Cerebellar cortex (tissue), 1 donor: ENCODE data around the gene VPS8.
"Not testable (repeated sequence)": the region's sequence is repeated elsewhere in the genome, so short reads cannot be mapped to it uniquely, and the experiment has no call there.

Source experiments
- DNase-seq: peaks from one replicate; pipeline ENCODE4 v3.0.0-alpha.2; 2015; ENCODE audit warnings: low spot score

The VPS8 gene

DNA sequence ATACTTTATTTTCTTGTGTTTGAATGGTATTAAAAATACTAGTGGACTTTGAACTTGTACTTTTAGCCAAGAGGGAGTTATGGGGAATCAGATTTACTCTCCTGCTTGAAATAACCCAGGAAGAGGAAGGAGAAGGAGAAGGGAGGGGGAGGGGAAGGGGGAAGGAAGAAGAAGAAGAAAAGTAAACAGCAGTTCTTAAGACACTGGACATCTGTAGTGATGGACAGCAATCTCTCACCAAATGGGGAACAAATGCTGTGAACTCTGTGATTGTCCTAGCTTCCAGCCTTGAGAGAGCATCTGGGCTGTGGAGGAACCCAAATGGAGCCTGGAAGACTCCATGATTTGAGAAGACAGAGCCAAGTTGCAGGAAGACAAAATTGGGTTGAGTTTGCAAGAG, 52.0 kb downstream of the VPS8 start:
- no peak for DNase-seq

GRCh38 chr3:184868477-184868876, 56.5 kb downstream of the VPS8 start:
- no peak for DNase-seq

- DNase-seq: no peak
Measured at GRCh38 chr3:184872200-184872599, 60.2 kb downstream of the VPS8 start.

GRCh38 chr3:184873141-184873540, 61.2 kb downstream of the VPS8 start:
- no peak for DNase-seq

GRCh38 chr3:184874709-184875644, 63.0 kb downstream of the VPS8 start:
- DNase-seq: peak; percentile 58

- no peak for DNase-seq
Measured at GRCh38 chr3:184880276-184881019, 68.5 kb downstream of the VPS8 start.

GRCh38 chr3:184884359-184885017, 72.5 kb downstream of the VPS8 start:
- no peak for DNase-seq

DNA sequence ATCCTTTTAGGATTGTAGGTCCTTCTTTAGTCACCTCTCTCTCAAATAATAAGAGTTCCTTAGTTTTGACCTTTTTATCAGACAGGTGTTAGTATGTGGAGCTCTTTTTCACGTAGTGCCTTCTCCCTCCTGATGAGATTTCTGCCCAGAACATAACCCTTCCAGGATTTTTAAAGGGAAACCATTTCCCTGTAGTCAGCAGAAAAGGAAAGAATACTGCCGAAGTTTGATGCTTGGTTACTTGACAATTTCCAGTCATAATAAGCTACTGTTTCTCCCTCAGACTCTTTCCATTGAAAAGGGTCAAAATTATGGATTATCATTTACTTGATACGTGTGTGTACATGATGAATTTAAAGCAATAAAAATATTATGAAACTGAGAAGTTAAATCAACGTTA, 73.1 kb downstream of the VPS8 start:
- no peak for DNase-seq

DNA sequence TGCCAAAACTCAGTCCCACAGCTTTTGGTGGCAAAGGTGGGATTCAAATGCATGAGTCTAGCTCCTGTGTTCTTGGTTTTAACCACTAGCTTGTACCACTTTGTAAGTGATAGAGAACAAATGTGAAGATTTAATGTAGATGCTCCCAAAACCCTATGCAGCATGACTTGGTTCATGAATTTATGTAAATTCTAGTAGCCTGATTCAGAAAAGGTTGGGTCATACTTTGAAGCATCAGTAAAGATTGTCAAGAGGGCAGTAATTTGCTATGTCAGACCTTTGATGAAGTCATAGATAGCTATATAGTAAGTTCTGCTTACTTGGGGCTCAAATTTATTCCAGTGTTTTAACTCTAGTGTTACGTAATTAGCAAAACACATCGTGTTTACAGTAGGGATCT, 75.6 kb downstream of the VPS8 start:
- DNase-seq: no peak

DNA sequence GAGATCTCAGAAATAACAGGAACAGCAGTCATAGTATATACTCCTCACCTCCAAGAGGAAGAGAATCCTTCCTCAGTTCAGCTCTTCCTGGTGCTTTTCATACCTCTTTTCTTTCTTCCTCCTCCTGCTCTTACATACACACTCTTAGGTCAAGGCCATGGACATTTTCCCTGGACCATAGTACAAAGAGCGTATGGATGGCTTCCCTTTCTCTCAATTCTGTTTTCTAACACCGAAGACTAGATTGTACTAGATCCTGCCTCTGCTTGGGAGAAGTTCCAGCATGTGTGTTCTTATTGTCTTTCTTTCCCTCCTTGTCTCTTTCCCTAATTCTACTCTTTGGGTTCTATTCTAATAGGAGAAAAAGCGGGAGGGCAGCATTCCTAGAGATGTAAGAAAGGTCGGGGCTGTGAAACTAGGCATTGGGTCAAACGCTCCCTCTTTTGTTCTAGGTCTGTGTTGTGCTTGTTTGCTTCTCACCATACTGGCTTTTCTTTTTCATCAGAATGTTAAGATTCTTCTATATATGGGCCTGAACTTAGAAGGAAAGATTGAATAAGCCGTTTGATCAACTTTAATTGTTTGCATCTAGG, 77.4 kb downstream of the VPS8 start:
- DNase-seq: no peak

DNA sequence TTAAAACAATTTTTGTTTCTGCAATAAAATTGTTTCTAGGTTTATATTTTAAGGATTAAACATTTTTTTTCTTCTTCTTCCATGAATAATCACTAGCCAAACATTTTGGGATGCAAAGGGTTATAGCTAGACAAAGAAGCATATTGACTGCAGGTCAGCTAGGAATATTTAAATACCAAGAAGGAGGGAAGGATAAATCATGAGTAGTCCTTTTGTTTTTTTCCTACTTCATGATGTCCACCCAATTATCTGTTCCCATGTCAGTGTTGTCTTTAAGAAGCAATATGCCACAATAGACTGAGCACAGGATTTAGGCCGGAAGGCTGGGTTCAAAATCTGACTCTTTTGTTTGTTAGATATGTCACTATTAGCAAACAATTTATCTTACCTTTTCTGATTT, 82.1 kb downstream of the VPS8 start:
- no peak for DNase-seq

DNA sequence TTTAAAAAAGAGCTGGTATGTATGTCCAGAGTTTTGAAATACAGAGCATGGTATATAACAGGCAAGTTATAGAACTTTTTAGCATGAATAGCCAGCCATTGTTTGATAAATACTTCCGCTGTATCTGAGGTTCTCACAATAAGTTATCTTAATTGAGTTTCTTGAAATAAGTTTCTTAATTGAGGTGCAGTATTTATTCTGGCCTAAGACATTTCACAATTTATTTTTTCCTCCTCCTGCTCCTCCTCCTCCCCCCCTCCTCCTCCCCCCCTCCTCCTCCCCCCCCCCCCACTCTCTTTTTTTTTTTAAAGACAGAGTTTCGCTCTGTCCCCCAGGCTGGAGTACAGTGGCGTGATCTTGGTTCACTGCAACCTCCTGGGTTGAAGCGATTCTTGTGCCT, 83.4 kb downstream of the VPS8 start:
- no peak for DNase-seq

DNA sequence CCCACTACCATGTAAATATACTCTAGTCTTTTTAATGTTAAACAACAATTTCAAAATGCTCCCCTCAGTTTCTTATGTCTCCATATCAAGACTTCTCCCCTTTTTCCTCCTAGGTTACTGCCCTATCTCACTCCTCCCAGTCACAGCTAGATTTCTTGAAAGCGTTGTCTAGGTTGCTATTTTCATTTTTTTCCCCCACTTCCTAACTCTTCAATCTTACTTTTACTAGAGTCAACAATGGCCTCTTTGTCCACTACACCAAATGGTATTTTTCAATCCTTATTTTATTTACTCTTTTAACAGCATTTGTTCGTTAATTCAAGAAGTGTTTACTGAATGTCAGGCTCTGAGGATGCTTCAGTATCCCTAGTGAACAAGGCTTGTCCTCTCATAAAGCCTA, 84.4 kb downstream of the VPS8 start:
- no peak for DNase-seq

- DNase-seq: no peak
Measured at GRCh38 chr3:184899953-184900595, 88.1 kb downstream of the VPS8 start.

DNA sequence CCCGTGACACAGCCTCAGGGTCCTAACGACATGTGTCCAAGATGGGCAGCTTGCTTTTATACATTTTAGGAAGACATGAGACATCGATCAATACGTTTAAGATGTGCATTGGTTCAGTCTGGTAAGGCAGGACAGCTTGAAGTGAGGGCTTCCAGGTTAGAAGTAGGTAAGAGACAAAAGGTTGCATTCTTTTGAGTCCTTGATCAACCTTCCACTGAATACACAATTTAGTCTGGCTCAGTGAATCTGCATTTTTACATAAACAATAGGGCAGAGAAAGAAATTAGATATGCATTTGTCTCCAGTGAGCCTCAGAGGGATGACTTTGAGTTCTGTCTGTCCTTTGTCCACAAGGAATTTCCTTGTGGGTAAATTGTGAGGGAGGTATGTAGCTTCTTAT, 95.1 kb downstream of the VPS8 start:
- DNase-seq: not testable (repeated sequence)

DNA sequence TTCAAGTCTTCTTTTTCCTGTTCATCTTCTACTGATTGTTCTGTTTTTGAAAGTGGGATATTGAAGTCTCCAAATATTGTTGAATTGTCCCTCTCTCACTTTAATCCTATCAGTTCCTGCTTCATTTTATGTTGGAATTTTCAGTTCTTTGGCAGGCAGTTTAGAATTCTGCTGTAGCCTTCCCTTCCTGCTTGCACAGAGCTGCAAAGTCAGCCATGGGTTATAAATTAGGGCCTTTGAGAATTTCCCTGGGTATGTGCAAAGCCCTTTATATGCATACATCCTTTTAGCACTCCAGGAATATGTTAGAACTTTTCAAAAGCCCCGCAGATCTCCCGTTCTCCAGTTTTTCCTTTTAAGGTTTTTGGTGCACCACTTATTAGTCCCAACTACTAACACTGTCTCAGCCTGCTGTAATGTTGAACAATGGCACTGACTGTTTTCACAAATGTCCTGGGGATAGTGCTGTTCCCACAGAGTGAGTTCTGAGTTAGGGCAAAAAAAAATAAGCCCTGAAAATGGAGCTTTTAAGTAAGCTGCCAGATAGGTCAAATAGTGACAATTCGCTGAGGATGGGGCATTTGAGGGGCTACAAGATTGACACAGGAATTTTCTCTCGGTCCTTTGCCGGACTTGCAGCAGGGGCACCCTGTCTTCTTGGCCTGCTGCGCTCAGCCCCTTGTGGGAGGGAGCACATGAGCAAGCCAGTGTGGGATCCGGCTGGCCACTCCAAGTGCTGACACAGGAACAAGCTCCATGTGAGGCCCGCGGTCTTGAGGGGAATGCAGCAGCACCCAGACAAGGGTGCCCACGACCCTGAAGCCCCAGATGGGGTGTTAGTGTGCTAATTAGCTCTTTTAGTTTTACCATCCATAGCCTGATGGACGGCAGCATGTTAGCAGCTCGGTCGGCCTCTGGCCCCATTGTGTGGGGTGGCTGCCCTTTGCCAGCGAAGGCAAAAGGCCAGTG, 96.0 kb downstream of the VPS8 start:
- DNase-seq: no peak

- DNase-seq: no peak
Measured at GRCh38 chr3:184908859-184909258, 96.9 kb downstream of the VPS8 start.

DNA sequence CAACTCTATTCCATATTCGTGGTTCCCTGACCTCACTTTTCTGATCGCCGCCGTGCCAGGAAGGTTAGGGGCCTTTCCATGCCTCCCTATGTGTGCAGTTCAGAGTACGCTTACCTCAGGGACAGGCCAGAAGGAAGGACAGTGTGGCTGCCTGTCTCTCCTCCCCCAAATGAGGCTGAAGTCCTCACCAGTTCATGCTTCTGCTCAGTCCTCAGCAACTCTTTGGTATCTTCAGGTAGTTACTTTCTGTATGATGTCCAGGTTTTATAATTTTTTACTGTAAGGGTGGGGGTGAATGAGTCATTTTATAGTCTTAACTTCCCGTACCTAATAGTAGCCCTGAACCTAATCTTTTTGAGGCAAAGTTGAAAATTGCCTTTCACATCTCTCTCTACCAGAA, 98.7 kb downstream of the VPS8 start:
- no peak for DNase-seq

- no peak for DNase-seq
Measured at GRCh38 chr3:184911570-184911969, 99.6 kb downstream of the VPS8 start.

DNA sequence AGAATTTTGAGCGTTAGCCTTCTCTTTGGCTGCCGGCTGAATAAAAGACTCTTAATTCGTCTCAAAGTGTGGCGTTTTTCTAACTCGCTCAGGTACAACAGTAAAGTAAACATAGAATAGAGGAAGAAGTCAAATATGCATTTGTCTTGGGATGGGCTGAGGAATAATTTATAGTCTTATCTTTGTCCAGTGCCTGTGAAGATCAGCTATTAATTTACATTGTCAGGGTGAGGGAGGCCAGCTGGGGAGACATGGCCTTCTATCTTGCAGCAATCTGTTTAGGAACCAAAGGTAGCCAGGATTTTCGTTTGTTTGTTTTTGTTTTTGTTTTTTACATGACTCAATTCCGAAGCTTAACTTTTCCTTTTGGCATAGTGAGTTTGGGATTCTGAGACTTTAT, 100.2 kb downstream of the VPS8 start:
- DNase-seq: no peak

GRCh38 chr3:184914628-184915027, 102.7 kb downstream of the VPS8 start:
- DNase-seq: no peak
